ENCODE results near the gene NODAL.

- TF ChIP-seq, protein P1, sequence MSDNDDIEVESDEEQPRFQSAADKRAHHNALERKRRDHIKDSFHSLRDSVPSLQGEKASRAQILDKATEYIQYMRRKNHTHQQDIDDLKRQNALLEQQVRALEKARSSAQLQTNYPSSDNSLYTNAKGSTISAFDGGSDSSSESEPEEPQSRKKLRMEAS (IDR thresholded peaks at IDR 0.05): peak; percentile 55; the same call in 1 of the 2 replicates
- TF ChIP-seq CTCF (IDR thresholded peaks at IDR 0.05) (peak; percentile 84), POLR2AphosphoS2 (conservative IDR thresholded peaks at IDR 0.05; ENCODE audit: low read length) (no peak), BHLHE40 (IDR thresholded peaks at IDR 0.05; ENCODE audit: low read depth, low read length) (no peak), JUN (IDR thresholded peaks at IDR 0.05) (no peak), POLR2A (IDR thresholded peaks at IDR 0.05; ENCODE audit: low read length) (no peak), RNF2 (IDR thresholded peaks at IDR 0.05; ENCODE audit: borderline replicate concordance, low read depth) (no peak), KDM1A (IDR thresholded peaks at IDR 0.05; ENCODE audit: low read depth) (no peak)
- TF ChIP-seq, protein P2, sequence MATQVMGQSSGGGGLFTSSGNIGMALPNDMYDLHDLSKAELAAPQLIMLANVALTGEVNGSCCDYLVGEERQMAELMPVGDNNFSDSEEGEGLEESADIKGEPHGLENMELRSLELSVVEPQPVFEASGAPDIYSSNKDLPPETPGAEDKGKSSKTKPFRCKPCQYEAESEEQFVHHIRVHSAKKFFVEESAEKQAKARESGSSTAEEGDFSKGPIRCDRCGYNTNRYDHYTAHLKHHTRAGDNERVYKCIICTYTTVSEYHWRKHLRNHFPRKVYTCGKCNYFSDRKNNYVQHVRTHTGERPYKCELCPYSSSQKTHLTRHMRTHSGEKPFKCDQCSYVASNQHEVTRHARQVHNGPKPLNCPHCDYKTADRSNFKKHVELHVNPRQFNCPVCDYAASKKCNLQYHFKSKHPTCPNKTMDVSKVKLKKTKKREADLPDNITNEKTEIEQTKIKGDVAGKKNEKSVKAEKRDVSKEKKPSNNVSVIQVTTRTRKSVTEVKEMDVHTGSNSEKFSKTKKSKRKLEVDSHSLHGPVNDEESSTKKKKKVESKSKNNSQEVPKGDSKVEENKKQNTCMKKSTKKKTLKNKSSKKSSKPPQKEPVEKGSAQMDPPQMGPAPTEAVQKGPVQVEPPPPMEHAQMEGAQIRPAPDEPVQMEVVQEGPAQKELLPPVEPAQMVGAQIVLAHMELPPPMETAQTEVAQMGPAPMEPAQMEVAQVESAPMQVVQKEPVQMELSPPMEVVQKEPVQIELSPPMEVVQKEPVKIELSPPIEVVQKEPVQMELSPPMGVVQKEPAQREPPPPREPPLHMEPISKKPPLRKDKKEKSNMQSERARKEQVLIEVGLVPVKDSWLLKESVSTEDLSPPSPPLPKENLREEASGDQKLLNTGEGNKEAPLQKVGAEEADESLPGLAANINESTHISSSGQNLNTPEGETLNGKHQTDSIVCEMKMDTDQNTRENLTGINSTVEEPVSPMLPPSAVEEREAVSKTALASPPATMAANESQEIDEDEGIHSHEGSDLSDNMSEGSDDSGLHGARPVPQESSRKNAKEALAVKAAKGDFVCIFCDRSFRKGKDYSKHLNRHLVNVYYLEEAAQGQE (IDR thresholded peaks at IDR 0.05): no peak
- TF ChIP-seq, protein P3, sequence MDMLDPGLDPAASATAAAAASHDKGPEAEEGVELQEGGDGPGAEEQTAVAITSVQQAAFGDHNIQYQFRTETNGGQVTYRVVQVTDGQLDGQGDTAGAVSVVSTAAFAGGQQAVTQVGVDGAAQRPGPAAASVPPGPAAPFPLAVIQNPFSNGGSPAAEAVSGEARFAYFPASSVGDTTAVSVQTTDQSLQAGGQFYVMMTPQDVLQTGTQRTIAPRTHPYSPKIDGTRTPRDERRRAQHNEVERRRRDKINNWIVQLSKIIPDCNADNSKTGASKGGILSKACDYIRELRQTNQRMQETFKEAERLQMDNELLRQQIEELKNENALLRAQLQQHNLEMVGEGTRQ (IDR thresholded peaks at IDR 0.05): no peak
These were observed 20.2 kb upstream of the NODAL start for GRCh38 chr10:70461397-70462348.

All from A549 (cell line).